H9 (cell line): ENCODE measurements around the gene NRXN3. TPM values are rescaled to one million over a fixed set of nuclear protein-coding genes. Genes with fewer than 3 reads are reported as not detected.

Experiments used
- DNase-seq: peaks from one replicate; pipeline ENCODE4 v3.0.0-alpha.2; 2017
- H2AFZ ChIP-seq: one replicate; pipeline ENCODE4 v1.6.1; 2013; ENCODE audit warnings: mild to moderate bottlenecking, low read length, control low read depth, moderate library complexity
- H2AK5ac ChIP-seq: 2 replicates; pipeline ENCODE4 v1.6.1; 2013; ENCODE audit warnings: low read length, control low read depth, mixed read lengths; ENCODE audit not compliant: insufficient read length
- H2BK120ac ChIP-seq: one replicate; pipeline ENCODE4 v1.6.1; 2013; ENCODE audit warnings: low read depth, mild to moderate bottlenecking, low read length, control low read depth, inconsistent platforms; ENCODE audit not compliant: poor library complexity, severe bottlenecking
- H2BK12ac ChIP-seq: 2 replicates; pipeline ENCODE4 v1.6.1; 2013; ENCODE audit warnings: low read length, control low read depth, mixed read lengths, low read depth; ENCODE audit not compliant: insufficient read length
- H2BK15ac ChIP-seq: 2 replicates; pipeline ENCODE4 v1.6.1; 2013; ENCODE audit warnings: low read depth, low read length, control low read depth
- H2BK20ac ChIP-seq: one replicate; pipeline ENCODE4 v1.6.1; 2013; ENCODE audit warnings: low read depth, mild to moderate bottlenecking, low read length, control low read depth, inconsistent platforms; ENCODE audit not compliant: poor library complexity, severe bottlenecking
- H2BK5ac ChIP-seq: 2 replicates; pipeline ENCODE4 v1.6.1; 2013; ENCODE audit warnings: low read length, control low read depth, mixed read lengths; ENCODE audit not compliant: insufficient read length
- H3K14ac ChIP-seq: 2 replicates; pipeline ENCODE4 v1.6.1; 2013; ENCODE audit warnings: low read length, control low read depth; ENCODE audit not compliant: insufficient read depth
- H3K18ac ChIP-seq: 2 replicates; pipeline ENCODE4 v1.6.1; 2013; ENCODE audit warnings: low read depth, mild to moderate bottlenecking, mixed read lengths, low read length, control low read depth; ENCODE audit not compliant: insufficient read length
- H3K23ac ChIP-seq: 2 replicates; pipeline ENCODE4 v1.6.1; 2013; ENCODE audit warnings: low read length, control low read depth, mixed read lengths, low read depth; ENCODE audit not compliant: insufficient read length
- H3K23me2 ChIP-seq: 2 replicates; pipeline ENCODE4 v1.6.1; 2013; ENCODE audit warnings: low read depth, mild to moderate bottlenecking, mixed read lengths, low read length, control low read depth; ENCODE audit not compliant: insufficient read length, poor library complexity, severe bottlenecking
- H3K27ac ChIP-seq: 2 replicates; pipeline ENCODE4 v1.5.1; 2013; ENCODE audit warnings: low read length, control low read depth, mixed read lengths, low read depth; ENCODE audit not compliant: insufficient read length
- H3K27me3 ChIP-seq: 2 replicates; pipeline ENCODE4 v1.6.1; 2013; ENCODE audit warnings: low read length, control low read depth, inconsistent platforms; ENCODE audit not compliant: insufficient read depth
- H3K4ac ChIP-seq: 2 replicates; pipeline ENCODE4 v1.6.1; 2013; ENCODE audit warnings: low read depth, mild to moderate bottlenecking, control low read depth, inconsistent platforms, low read length, moderate library complexity
- H3K4me1 ChIP-seq: 2 replicates; pipeline ENCODE4 v1.6.1; 2013; ENCODE audit warnings: low read length, control low read depth, inconsistent platforms; ENCODE audit not compliant: insufficient read depth
- H3K4me2 ChIP-seq: 2 replicates; pipeline ENCODE4 v1.6.1; 2013; ENCODE audit warnings: low read length, control low read depth, mixed read lengths; ENCODE audit not compliant: insufficient read length, insufficient read depth
- H3K56ac ChIP-seq: 2 replicates; pipeline ENCODE4 v1.6.1; 2013; ENCODE audit warnings: low read depth, mild to moderate bottlenecking, mixed read lengths, low read length, control low read depth; ENCODE audit not compliant: insufficient read length
- H3K79me1 ChIP-seq: 2 replicates; pipeline ENCODE4 v1.6.1; 2013; ENCODE audit warnings: low read depth, mild to moderate bottlenecking, moderate library complexity, low read length, control low read depth, inconsistent platforms; ENCODE audit not compliant: insufficient read depth, poor library complexity, severe bottlenecking
- H3K79me2 ChIP-seq: 2 replicates; pipeline ENCODE4 v1.6.1; 2013; ENCODE audit warnings: low read length, control low read depth, inconsistent platforms; ENCODE audit not compliant: insufficient read depth
- H3K9ac ChIP-seq: 2 replicates; pipeline ENCODE4 v1.6.1; 2013; ENCODE audit warnings: low read length, control low read depth, mixed read lengths; ENCODE audit not compliant: insufficient read length; ENCODE audit errors: extremely low read depth
- H3K9me3 ChIP-seq: one replicate; pipeline ENCODE4 v1.6.1; 2013; ENCODE audit warnings: low read depth, low read length, inconsistent platforms; ENCODE audit not compliant: control insufficient read depth
- H3T11ph ChIP-seq: one replicate; pipeline ENCODE4 v1.6.1; 2013; ENCODE audit warnings: mild to moderate bottlenecking, low read length, control low read depth, inconsistent platforms
- H4K20me1 ChIP-seq: one replicate; pipeline ENCODE4 v1.6.1; 2013; ENCODE audit not compliant: control insufficient read depth, insufficient read length, insufficient read depth
- H4K5ac ChIP-seq: 2 replicates; pipeline ENCODE4 v1.6.1; 2013; ENCODE audit warnings: low read depth, mild to moderate bottlenecking, mixed read lengths, low read length, control low read depth; ENCODE audit not compliant: insufficient read length
- H4K8ac ChIP-seq: replicated peaks from 2 replicates; pipeline ENCODE4 v1.6.1; 2013; ENCODE audit warnings: low read length, control low read depth, mixed read lengths, low read depth; ENCODE audit not compliant: insufficient read length
- H4K91ac ChIP-seq: 2 replicates; pipeline ENCODE4 v1.6.1; 2013; ENCODE audit warnings: low read depth, mild to moderate bottlenecking, moderate library complexity, mixed read lengths, low read length, control low read depth; ENCODE audit not compliant: insufficient read length
- H3K27ac Mint-ChIP-seq, 3 experiments: 2 replicates in 2 of 3; 3 replicates in 1 of 3; pipeline ENCODE4 v1.8.0; 2020 to 2021; ENCODE audit warnings: mixed read lengths in 3 of 3, mild to moderate bottlenecking in 1 of 3, moderate library complexity in 1 of 3
- H3K27me3 Mint-ChIP-seq: 2 replicates; pipeline ENCODE4 v1.8.0; 2021; ENCODE audit warnings: low read depth, mild to moderate bottlenecking, moderate library complexity, mixed read lengths
- H3K36me3 Mint-ChIP-seq, 3 experiments: 2 replicates in 2 of 3; 3 replicates in 1 of 3; pipeline ENCODE4 v1.8.0; 2020 to 2021; ENCODE audit warnings: low read depth in 3 of 3, mixed read lengths in 3 of 3; ENCODE audit not compliant: insufficient read depth in 1 of 3
- H3K4me1 Mint-ChIP-seq, 2 experiments: 2 replicates each; pipeline ENCODE4 v1.8.0; 2020; ENCODE audit warnings: mixed read lengths in 2 of 2
- H3K4me3 Mint-ChIP-seq, 2 experiments: 2 replicates in 1 of 2; 3 replicates in 1 of 2; pipeline ENCODE4 v1.8.0; 2020 to 2021; ENCODE audit warnings: mild to moderate bottlenecking in 2 of 2, mixed read lengths in 2 of 2, moderate library complexity in 1 of 2
- H3K9me3 Mint-ChIP-seq, 2 experiments: 2 replicates in 1 of 2; 3 replicates in 1 of 2; pipeline ENCODE4 v1.8.0; 2020; ENCODE audit warnings: mild to moderate bottlenecking in 2 of 2, mixed read lengths in 2 of 2, moderate library complexity in 1 of 2
- CTCF ChIP-seq: fragments of 200-600 bp; sonication (generic); conservative IDR thresholded peaks from 3 replicates; pipeline ENCODE4 v1.8.0; 2021; ENCODE audit warnings: antibody characterized with exemption, mild to moderate bottlenecking
- WGBS: extraction: QIAGEN DNeasy Blood & Tissue Kit; methylation state at CpG from one replicate; pipeline ENCODE4 v1.1.7; 2013; ENCODE audit warnings: missing lambda C conversion rate, low lambda C conversion rate, mixed read lengths; ENCODE audit not compliant: insufficient read length; ENCODE audit errors: extremely low coverage; 5-methylcytosine and 5-hydroxymethylcytosine counted together
- total RNA-seq: library from RNA; stranded (reverse); gene quantifications from 2 replicates; pipeline ENCODE4 v1.2.1, GENCODE V29; 2021

Gene NRXN3
- total RNA-seq, 1 experiment from 2014 or later, result 1.8 TPM

- no peak overlapping the region for H2BK15ac ChIP-seq
- no peak overlapping the region for H3K4me2 ChIP-seq
- H2AK5ac ChIP-seq, result no peak overlapping the region
- no peak overlapping the region for H3K14ac ChIP-seq
- H3K79me1 ChIP-seq, result no peaks in the 10 kb centered on the region
- no peak overlapping the region for H3K56ac ChIP-seq
- Mint-ChIP-seq H3K36me3 (no peaks in the 10 kb centered on the region), H3K4me3 (no peak overlapping the region), H3K9me3 (no peaks in the 10 kb centered on the region), H3K27ac (no peak overlapping the region), H3K27me3 (peaks cover 2% of the 10 kb centered on the region; the same call in 1 of the 2 replicates), H3K4me1 (peaks cover 5 to 12% of the 10 kb centered on the region in 2 experiments)
- no peaks in the 10 kb centered on the region for H4K20me1 ChIP-seq
- no peak overlapping the region for H3K18ac ChIP-seq
- H3K23me2 ChIP-seq, result no peaks in the 10 kb centered on the region
- no peaks in the 10 kb centered on the region for H3K79me2 ChIP-seq
- no peak overlapping the region for H2AFZ ChIP-seq
- no CpG with 5 or more reads among the region's 4 CpGs for WGBS
- no peak overlapping the region for H4K5ac ChIP-seq
- H3K27me3 ChIP-seq, result no peaks in the 10 kb centered on the region
- no peak overlapping the region for H3K27ac ChIP-seq
- TF ChIP-seq CTCF, result no peak
- DNase-seq, result no peak
- no peak overlapping the region for H3K23ac ChIP-seq
- no peak overlapping the region for H3K4ac ChIP-seq
- no peak overlapping the region for H2BK120ac ChIP-seq
- no peak overlapping the region for H2BK12ac ChIP-seq
- no peak overlapping the region for H2BK20ac ChIP-seq
- H2BK5ac ChIP-seq, result no peak overlapping the region
- H4K8ac ChIP-seq, result no peak overlapping the region
- no peak overlapping the region for H3T11ph ChIP-seq
- H4K91ac ChIP-seq, result no peak overlapping the region
- no peaks in the 10 kb centered on the region for H3K4me1 ChIP-seq
- no peaks in the 10 kb centered on the region for H3K9me3 ChIP-seq
- no peak overlapping the region for H3K9ac ChIP-seq
Observed at GRCh38 chr14:78710963-78711362, 540.8 kb downstream of the NRXN3 start.
